Fibroblast of mammary gland (primary cell): ENCODE results near the gene DUOXA2.

Experiments used
- DNase-seq: peaks from one replicate; pipeline ENCODE4 v3.0.0-alpha.2; 2010; ENCODE audit warnings: low read depth
- H3K4me3 ChIP-seq: 2 replicates; pipeline ENCODE4 v1.5.1; 2011; ENCODE audit warnings: low read depth, mild to moderate bottlenecking, low read length, moderate library complexity; ENCODE audit not compliant: control insufficient read depth
- TF ChIP-seq, protein P1 (sequence below): conservative IDR thresholded peaks from 2 replicates; pipeline ENCODE4 v1.5.1; 2011; ENCODE audit warnings: low read depth, low read length, inconsistent platforms; ENCODE audit not compliant: control insufficient read depth, insufficient read depth

The DUOXA2 gene

DNA sequence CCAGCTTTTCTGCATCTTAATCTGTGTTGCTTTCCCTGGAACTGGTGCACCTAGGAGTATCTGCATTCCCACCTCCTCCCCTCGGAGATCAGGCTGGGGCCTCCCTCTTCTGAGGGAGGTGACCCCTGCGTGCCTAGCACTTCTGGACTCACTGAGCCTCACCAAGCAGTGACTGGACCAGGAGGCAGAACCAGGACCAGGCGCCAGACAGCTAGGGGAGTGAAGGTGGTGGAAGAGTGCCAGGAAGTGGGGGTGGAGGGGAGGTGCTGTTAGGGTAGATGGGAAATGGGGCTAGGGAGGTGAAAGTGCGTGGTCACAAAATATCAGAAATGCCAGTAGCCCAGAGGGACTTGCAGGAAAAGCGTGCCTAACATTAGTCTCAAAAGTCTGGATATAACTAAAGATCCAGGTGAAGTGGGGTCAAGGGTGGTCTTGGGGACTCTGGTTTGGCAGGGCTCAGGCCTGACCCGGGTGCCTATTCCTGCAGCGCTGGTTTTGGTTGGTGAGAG is 1.2 kb downstream of the DUOXA2 start:
- no peak for DNase-seq
- TF ChIP-seq, protein P1, sequence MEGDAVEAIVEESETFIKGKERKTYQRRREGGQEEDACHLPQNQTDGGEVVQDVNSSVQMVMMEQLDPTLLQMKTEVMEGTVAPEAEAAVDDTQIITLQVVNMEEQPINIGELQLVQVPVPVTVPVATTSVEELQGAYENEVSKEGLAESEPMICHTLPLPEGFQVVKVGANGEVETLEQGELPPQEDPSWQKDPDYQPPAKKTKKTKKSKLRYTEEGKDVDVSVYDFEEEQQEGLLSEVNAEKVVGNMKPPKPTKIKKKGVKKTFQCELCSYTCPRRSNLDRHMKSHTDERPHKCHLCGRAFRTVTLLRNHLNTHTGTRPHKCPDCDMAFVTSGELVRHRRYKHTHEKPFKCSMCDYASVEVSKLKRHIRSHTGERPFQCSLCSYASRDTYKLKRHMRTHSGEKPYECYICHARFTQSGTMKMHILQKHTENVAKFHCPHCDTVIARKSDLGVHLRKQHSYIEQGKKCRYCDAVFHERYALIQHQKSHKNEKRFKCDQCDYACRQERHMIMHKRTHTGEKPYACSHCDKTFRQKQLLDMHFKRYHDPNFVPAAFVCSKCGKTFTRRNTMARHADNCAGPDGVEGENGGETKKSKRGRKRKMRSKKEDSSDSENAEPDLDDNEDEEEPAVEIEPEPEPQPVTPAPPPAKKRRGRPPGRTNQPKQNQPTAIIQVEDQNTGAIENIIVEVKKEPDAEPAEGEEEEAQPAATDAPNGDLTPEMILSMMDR: no peak

DNA sequence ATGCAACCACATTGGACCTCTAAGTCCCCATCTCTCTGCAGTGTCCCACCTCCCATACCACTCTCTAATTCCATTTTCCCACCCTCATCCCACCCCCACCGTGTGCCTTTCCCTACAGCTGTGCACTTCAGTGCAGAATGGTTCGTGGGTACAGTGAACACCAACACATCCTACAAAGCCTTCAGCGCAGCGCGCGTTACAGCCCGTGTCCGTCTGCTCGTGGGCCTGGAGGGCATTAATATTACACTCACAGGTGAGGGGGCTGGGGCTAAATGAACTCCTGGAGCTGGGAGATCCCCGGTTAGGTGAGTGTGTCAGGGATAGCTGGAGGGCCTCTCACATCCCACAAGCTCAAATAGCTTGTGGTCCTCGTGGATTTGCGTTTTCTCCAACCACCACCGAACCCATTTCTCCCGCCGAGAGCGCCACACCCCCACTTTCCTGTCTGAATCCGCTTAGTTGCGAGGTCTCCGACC is 1.9 kb downstream of the DUOXA2 start:
- TF ChIP-seq, protein P1: no peak
- no peak for DNase-seq
- H3K4me3 ChIP-seq: no peak overlapping the region

More for the DNA sequence above, 1.2 kb downstream of the DUOXA2 start:
- H3K4me3 ChIP-seq: no peak overlapping the region

- DNase-seq: no peak
- no peak overlapping the region for H3K4me3 ChIP-seq
- TF ChIP-seq, protein P1: no peak
These were observed 2.6 kb downstream of the DUOXA2 start for GRCh38 chr15:45116482-45117307.

GRCh38 chr15:45117308-45118130 is 3.4 kb downstream of the DUOXA2 start:
- DNase-seq: no peak
- TF ChIP-seq, protein P1: no peak
- H3K4me3 ChIP-seq: no peak overlapping the region

GRCh38 chr15:45118131-45118588 is 4.0 kb downstream of the DUOXA2 start:
- H3K4me3 ChIP-seq: no peak overlapping the region
- peak; percentile 86 for DNase-seq
- TF ChIP-seq, protein P1: peak; percentile 100

GRCh38 chr15:45118996-45119395 is 4.9 kb downstream of the DUOXA2 start:
- no peak overlapping the region for H3K4me3 ChIP-seq
- TF ChIP-seq, protein P1: no peak
- no peak for DNase-seq
